Neuronal stem cell (in vitro differentiated cells): Measurements from ENCODE around the gene GNLY.

Experiments used
- DNase-seq: peaks from one replicate; pipeline ENCODE4 v3.0.0-alpha.2; 2013; ENCODE audit warnings: low spot score
- H2AFZ ChIP-seq: one replicate; pipeline ENCODE4 v1.6.1; 2013; ENCODE audit warnings: mild to moderate bottlenecking, low read length, inconsistent platforms
- H2AK5ac ChIP-seq: 2 replicates; pipeline ENCODE4 v1.6.1; 2013; ENCODE audit warnings: low read depth, mild to moderate bottlenecking, inconsistent platforms, low read length, moderate library complexity, mixed read lengths
- H2BK120ac ChIP-seq: 2 replicates; pipeline ENCODE4 v1.6.1; 2013; ENCODE audit warnings: low read depth, mild to moderate bottlenecking, inconsistent platforms, low read length, moderate library complexity, mixed read lengths
- H2BK12ac ChIP-seq: one replicate; pipeline ENCODE4 v1.6.1; 2013; ENCODE audit warnings: low read length, inconsistent platforms
- H2BK15ac ChIP-seq: 2 replicates; pipeline ENCODE4 v1.6.1; 2013; ENCODE audit warnings: mild to moderate bottlenecking, low read length, inconsistent platforms, mixed read lengths
- H2BK5ac ChIP-seq: one replicate; pipeline ENCODE4 v1.6.1; 2013; ENCODE audit warnings: inconsistent platforms, mild to moderate bottlenecking, low read length, moderate library complexity
- H3K14ac ChIP-seq: one replicate; pipeline ENCODE4 v1.6.1; 2013; ENCODE audit warnings: low read length, inconsistent platforms
- H3K18ac ChIP-seq: 2 replicates; pipeline ENCODE4 v1.6.1; 2013; ENCODE audit warnings: low read length, inconsistent platforms
- H3K23ac ChIP-seq: 2 replicates; pipeline ENCODE4 v1.6.1; 2013; ENCODE audit warnings: low read depth, mild to moderate bottlenecking, mixed read lengths, low read length, inconsistent platforms; ENCODE audit not compliant: poor library complexity
- H3K27ac ChIP-seq: replicated peaks from 3 replicates; pipeline ENCODE4 v1.5.1; 2013; ENCODE audit warnings: low read length, inconsistent platforms
- H3K27me3 ChIP-seq, 3 experiments: 2 replicates each; pipeline ENCODE4 v1.6.1; 2013; ENCODE audit warnings: low read length in 3 of 3, mild to moderate bottlenecking in 2 of 3, inconsistent platforms in 1 of 3, low read depth in 1 of 3, mixed read lengths in 1 of 3, moderate library complexity in 1 of 3; ENCODE audit not compliant: control insufficient read depth in 3 of 3, insufficient read depth in 3 of 3
- H3K36me3 ChIP-seq, 2 donors: replicated peaks in 1 of 2; 2 replicates each; pipeline ENCODE4 v1.6.1; 2013; ENCODE audit warnings: low read length in 2 of 2; ENCODE audit not compliant: control insufficient read depth in 2 of 2, insufficient read depth in 2 of 2
- H3K4ac ChIP-seq: 2 replicates; pipeline ENCODE4 v1.6.1; 2013; ENCODE audit warnings: inconsistent platforms, mild to moderate bottlenecking, low read length, moderate library complexity
- H3K4me1 ChIP-seq, 2 donors: 1 replicate in 1 of 2; 2 replicates in 1 of 2; pipeline ENCODE4 v1.6.1; 2013; ENCODE audit warnings: low read length in 2 of 2, low read depth in 1 of 2; ENCODE audit not compliant: control insufficient read depth in 2 of 2, insufficient read depth in 1 of 2
- H3K4me2 ChIP-seq: one replicate; pipeline ENCODE4 v1.6.1; 2013; ENCODE audit warnings: mild to moderate bottlenecking, low read length, inconsistent platforms; ENCODE audit not compliant: insufficient read depth, poor library complexity, severe bottlenecking
- H3K4me3 ChIP-seq, 2 donors: 2 replicates each; pipeline ENCODE4 v1.5.1; 2013; ENCODE audit warnings: low read length in 2 of 2, mild to moderate bottlenecking in 2 of 2, inconsistent platforms in 1 of 2, moderate library complexity in 1 of 2
- H3K79me1 ChIP-seq: one replicate; pipeline ENCODE4 v1.6.1; 2013; ENCODE audit warnings: low read depth, mild to moderate bottlenecking, inconsistent platforms, low read length, moderate library complexity
- H3K9ac ChIP-seq: one replicate; pipeline ENCODE4 v1.6.1; 2013; ENCODE audit warnings: mild to moderate bottlenecking, low read depth, low read length, inconsistent platforms; ENCODE audit not compliant: poor library complexity
- H3K9me3 ChIP-seq, 2 donors: replicated peaks in 1 of 2; 2 replicates each; pipeline versions ENCODE3 to v1.6.1; 2013; ENCODE audit warnings: low read length in 2 of 2, mild to moderate bottlenecking in 2 of 2, inconsistent platforms in 1 of 2, low read depth in 1 of 2, mixed read lengths in 1 of 2, moderate library complexity in 1 of 2; ENCODE audit not compliant: control insufficient read depth in 2 of 2, insufficient read depth in 1 of 2
- H4K8ac ChIP-seq: one replicate; pipeline ENCODE4 v1.6.1; 2013; ENCODE audit warnings: low read depth, mild to moderate bottlenecking, inconsistent platforms, low read length, moderate library complexity
- H4K91ac ChIP-seq: one replicate; pipeline ENCODE4 v1.6.1; 2013; ENCODE audit warnings: low read length, low read depth, mild to moderate bottlenecking, inconsistent platforms; ENCODE audit not compliant: poor library complexity
- WGBS, 2 donors: extraction: QIAGEN DNeasy Blood & Tissue Kit; methylation state at CpG; one replicate each; pipeline ENCODE4 v1.1.7; 2013; ENCODE audit warnings: missing lambda C conversion rate in 2 of 2, mixed read lengths in 1 of 2; ENCODE audit not compliant: insufficient read length in 2 of 2, insufficient replicate concordance in 1 of 2; ENCODE audit errors: extremely low coverage in 2 of 2; 5-methylcytosine and 5-hydroxymethylcytosine counted together

Gene GNLY

GRCh38 chr2:85648619-85649018 is 45.5 kb upstream of the GNLY start:
- Histone ChIP-seq H3K9me3 (peaks cover 0 to 1% of the 10 kb centered on the region in 2 donors), H2AFZ (no peak overlapping the region), H3K4ac (no peak overlapping the region), H4K91ac (no peak overlapping the region), H2BK12ac (no peak overlapping the region), H3K27me3 (no peaks in the 10 kb centered on the region), H3K79me1 (peaks cover 2% of the 10 kb centered on the region), H2BK15ac (no peak overlapping the region), H3K9ac (no peak overlapping the region), H4K8ac (no peak overlapping the region), H2BK5ac (no peak overlapping the region), H3K4me1 (no peaks in the 10 kb centered on the region), H3K18ac (no peak overlapping the region), H3K4me2 (no peak overlapping the region), H3K4me3 (no peak overlapping the region), H3K23ac (no peak overlapping the region), H3K14ac (no peak overlapping the region), H2AK5ac (no peak overlapping the region), H2BK120ac (no peak overlapping the region), H3K36me3 (peaks cover 58 to 95% of the 10 kb centered on the region in 2 donors), H3K27ac (no peak overlapping the region)
- DNase-seq = no peak
- WGBS, 2 donors = no CpG with 5 or more reads among the region's 2 CpGs

- no peak overlapping the region for H3K14ac ChIP-seq
- peaks cover 2% of the 10 kb centered on the region for H3K79me1 ChIP-seq
- H3K27me3 ChIP-seq = no peaks in the 10 kb centered on the region
- H4K8ac ChIP-seq = no peak overlapping the region
- no peak overlapping the region for H3K4me2 ChIP-seq
- no peak overlapping the region for H3K18ac ChIP-seq
- H3K4me1 ChIP-seq = no peaks in the 10 kb centered on the region
- no peak overlapping the region for H3K4me3 ChIP-seq
- H3K9ac ChIP-seq = no peak overlapping the region
- H3K27ac ChIP-seq = no peak overlapping the region
- no peak overlapping the region for H2BK15ac ChIP-seq
- H2BK12ac ChIP-seq = no peak overlapping the region
- H3K36me3 ChIP-seq = peaks cover 56 to 95% of the 10 kb centered on the region in 2 donors
- H2BK120ac ChIP-seq = no peak overlapping the region
- H2BK5ac ChIP-seq = no peak overlapping the region
- no peak overlapping the region for H3K4ac ChIP-seq
- H3K9me3 ChIP-seq = peaks cover 0 to 1% of the 10 kb centered on the region in 2 donors
- no peak overlapping the region for H2AFZ ChIP-seq
- H2AK5ac ChIP-seq = no peak overlapping the region
- no peak overlapping the region for H3K23ac ChIP-seq
- H4K91ac ChIP-seq = no peak overlapping the region
- no CpG with 5 or more reads among the region's 9 CpGs for WGBS, 2 donors
- no peak for DNase-seq
Measured at GRCh38 chr2:85649201-85650190, 44.7 kb upstream of the GNLY start.

- no peak overlapping the region for H2BK15ac ChIP-seq
- WGBS, 2 donors = no CpG with 5 or more reads among the region's 4 CpGs
- no peaks in the 10 kb centered on the region for H3K27me3 ChIP-seq
- peak overlapping the region; percentile 53 for H4K91ac ChIP-seq
- no peak overlapping the region for H2AK5ac ChIP-seq
- no peak overlapping the region for H2BK12ac ChIP-seq
- H3K18ac ChIP-seq = no peak overlapping the region
- H4K8ac ChIP-seq = no peak overlapping the region
- H3K4me1 ChIP-seq = no peaks in the 10 kb centered on the region
- no peak overlapping the region for H2BK120ac ChIP-seq
- H3K79me1 ChIP-seq = peaks cover 2% of the 10 kb centered on the region
- no peak overlapping the region for H3K4ac ChIP-seq
- H3K9me3 ChIP-seq = peaks cover 0 to 1% of the 10 kb centered on the region in 2 donors
- H3K14ac ChIP-seq = no peak overlapping the region
- peaks cover 50 to 87% of the 10 kb centered on the region in 2 donors for H3K36me3 ChIP-seq
- no peak overlapping the region for H3K4me2 ChIP-seq
- no peak overlapping the region for H3K27ac ChIP-seq
- no peak overlapping the region for H2BK5ac ChIP-seq
- no peak overlapping the region for H3K23ac ChIP-seq
- no peak overlapping the region for H3K4me3 ChIP-seq
- no peak overlapping the region for H2AFZ ChIP-seq
- H3K9ac ChIP-seq = no peak overlapping the region
- DNase-seq = no peak
Measured at GRCh38 chr2:85650456-85650855, 43.7 kb upstream of the GNLY start.

GRCh38 chr2:85651097-85651496 is 43.1 kb upstream of the GNLY start:
- H4K91ac ChIP-seq = no peak overlapping the region
- H2BK120ac ChIP-seq = no peak overlapping the region
- no peak overlapping the region for H2AFZ ChIP-seq
- no peak overlapping the region for H4K8ac ChIP-seq
- H3K27ac ChIP-seq = no peak overlapping the region
- H3K14ac ChIP-seq = no peak overlapping the region
- WGBS, 2 donors = no CpG with 5 or more reads among the region's 3 CpGs
- H3K18ac ChIP-seq = no peak overlapping the region
- no peak overlapping the region for H2AK5ac ChIP-seq
- no peak overlapping the region for H2BK12ac ChIP-seq
- no peaks in the 10 kb centered on the region for H3K27me3 ChIP-seq
- no peak overlapping the region for H2BK5ac ChIP-seq
- no peak overlapping the region for H3K4me3 ChIP-seq
- H3K4ac ChIP-seq = no peak overlapping the region
- H3K9me3 ChIP-seq = peaks cover 0 to 1% of the 10 kb centered on the region in 2 donors
- H2BK15ac ChIP-seq = no peak overlapping the region
- H3K23ac ChIP-seq = no peak overlapping the region
- H3K4me1 ChIP-seq = no peaks in the 10 kb centered on the region
- no peak for DNase-seq
- H3K79me1 ChIP-seq = peaks cover 2% of the 10 kb centered on the region
- no peak overlapping the region for H3K9ac ChIP-seq
- peaks cover 48 to 87% of the 10 kb centered on the region in 2 donors for H3K36me3 ChIP-seq
- H3K4me2 ChIP-seq = no peak overlapping the region
